Mucosa of stomach (tissue), 1 donor: Measurements from ENCODE around the gene RAB15.

Source experiments
- H3K27me3 ChIP-seq: one replicate; pipeline ENCODE4 v1.7.0; 2013; ENCODE audit warnings: mild to moderate bottlenecking, low read length; ENCODE audit not compliant: control insufficient read depth, insufficient read depth
- H3K36me3 ChIP-seq: one replicate; pipeline ENCODE4 v1.7.0; 2013; ENCODE audit warnings: low read length; ENCODE audit not compliant: control insufficient read depth, insufficient read depth
- H3K4me1 ChIP-seq: one replicate; pipeline ENCODE4 v1.7.0; 2013; ENCODE audit warnings: mild to moderate bottlenecking, low read length; ENCODE audit not compliant: control insufficient read depth, insufficient read depth
- H3K4me3 ChIP-seq: one replicate; pipeline ENCODE4 v1.7.0; 2013; ENCODE audit warnings: low read length
- H3K9ac ChIP-seq: one replicate; pipeline ENCODE4 v1.7.0; 2013; ENCODE audit warnings: mild to moderate bottlenecking, low read length, moderate library complexity
- H3K9me3 ChIP-seq: one replicate; pipeline ENCODE4 v1.7.0; 2013; ENCODE audit warnings: mild to moderate bottlenecking, low read length, moderate library complexity; ENCODE audit not compliant: control insufficient read depth
- donor health status: Pancreatic carcinoma.

Gene RAB15

DNA sequence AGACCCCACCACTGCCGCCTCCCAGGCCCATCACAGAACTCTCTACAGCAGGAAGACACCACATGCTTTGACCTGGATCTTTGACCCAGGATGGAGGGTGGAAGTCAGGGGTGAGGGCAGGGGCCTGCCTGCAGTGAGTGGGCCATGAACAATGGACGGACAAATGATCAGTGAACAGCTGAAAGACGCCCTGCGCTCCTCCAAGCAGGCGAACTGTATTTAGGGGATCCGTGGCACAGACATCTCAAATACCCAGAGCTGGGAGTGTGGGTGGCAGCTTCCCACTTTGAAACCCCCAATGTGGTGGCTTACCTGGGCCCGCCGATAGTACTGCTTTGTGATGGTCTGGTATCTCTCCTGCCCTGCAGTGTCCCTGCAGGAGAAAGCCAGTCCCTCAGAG is 20.8 kb downstream of the RAB15 start:
- no peak overlapping the region for H3K4me3 ChIP-seq
- no peaks in the 10 kb centered on the region for H3K27me3 ChIP-seq
- no peak overlapping the region for H3K9ac ChIP-seq
- peaks cover 3% of the 10 kb centered on the region for H3K4me1 ChIP-seq
- H3K9me3 ChIP-seq = no peaks in the 10 kb centered on the region
- H3K36me3 ChIP-seq = no peaks in the 10 kb centered on the region

DNA sequence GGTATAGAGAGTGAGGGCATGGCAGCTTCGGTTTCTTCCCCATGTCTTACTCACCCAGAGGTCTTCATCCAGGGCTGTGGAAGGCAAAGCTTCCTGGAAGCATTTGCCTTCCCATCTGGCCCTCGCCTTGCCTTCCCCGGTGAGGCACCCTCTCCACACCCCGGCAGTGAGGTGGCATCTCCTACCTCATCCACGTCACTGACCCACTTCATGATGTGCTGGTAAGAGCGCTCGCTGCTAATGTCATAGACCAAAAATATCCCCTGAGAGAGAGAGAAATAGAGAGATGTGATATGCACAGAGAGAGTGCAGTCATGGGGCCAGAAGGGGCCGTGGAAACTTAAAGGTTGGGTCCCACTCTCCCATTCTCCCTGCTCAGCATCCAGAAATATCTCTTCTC is 21.2 kb downstream of the RAB15 start:
- Histone ChIP-seq H3K4me3 (no peak overlapping the region), H3K9ac (no peak overlapping the region), H3K4me1 (peaks cover 3% of the 10 kb centered on the region), H3K27me3 (no peaks in the 10 kb centered on the region), H3K9me3 (no peaks in the 10 kb centered on the region), H3K36me3 (no peaks in the 10 kb centered on the region)

DNA sequence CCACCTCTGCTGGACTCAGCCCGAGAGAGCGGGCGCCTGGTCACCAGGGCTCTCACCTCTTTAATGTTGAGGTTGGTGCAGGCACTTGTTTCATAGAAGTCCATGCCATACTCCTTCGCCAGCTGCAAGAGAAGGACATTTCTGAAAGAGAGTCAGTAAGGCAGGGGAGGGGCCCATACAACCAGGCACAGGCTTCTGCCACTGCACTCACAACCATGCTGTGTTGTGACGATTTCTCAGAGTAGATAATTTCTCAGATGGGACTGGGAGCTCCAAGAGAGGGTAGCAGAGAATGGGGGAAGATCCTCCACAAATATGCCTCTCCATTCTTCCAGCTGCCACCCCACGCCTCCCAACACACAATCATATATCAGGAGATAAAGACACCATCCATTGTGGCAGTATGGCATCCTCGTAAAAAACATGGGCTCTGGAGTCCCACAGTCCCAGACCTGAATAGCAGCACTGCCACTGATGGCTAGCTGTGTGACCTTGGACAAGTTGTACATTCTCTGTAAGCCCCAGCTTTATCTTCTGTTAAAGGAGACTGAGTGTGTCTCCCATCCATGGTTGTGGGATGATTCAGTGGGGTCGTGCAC is 23.4 kb downstream of the RAB15 start:
- H3K9ac ChIP-seq = no peak overlapping the region
- no peak overlapping the region for H3K4me3 ChIP-seq
- H3K36me3 ChIP-seq = no peaks in the 10 kb centered on the region
- H3K4me1 ChIP-seq = peaks cover 12% of the 10 kb centered on the region
- no peaks in the 10 kb centered on the region for H3K9me3 ChIP-seq
- no peaks in the 10 kb centered on the region for H3K27me3 ChIP-seq

DNA sequence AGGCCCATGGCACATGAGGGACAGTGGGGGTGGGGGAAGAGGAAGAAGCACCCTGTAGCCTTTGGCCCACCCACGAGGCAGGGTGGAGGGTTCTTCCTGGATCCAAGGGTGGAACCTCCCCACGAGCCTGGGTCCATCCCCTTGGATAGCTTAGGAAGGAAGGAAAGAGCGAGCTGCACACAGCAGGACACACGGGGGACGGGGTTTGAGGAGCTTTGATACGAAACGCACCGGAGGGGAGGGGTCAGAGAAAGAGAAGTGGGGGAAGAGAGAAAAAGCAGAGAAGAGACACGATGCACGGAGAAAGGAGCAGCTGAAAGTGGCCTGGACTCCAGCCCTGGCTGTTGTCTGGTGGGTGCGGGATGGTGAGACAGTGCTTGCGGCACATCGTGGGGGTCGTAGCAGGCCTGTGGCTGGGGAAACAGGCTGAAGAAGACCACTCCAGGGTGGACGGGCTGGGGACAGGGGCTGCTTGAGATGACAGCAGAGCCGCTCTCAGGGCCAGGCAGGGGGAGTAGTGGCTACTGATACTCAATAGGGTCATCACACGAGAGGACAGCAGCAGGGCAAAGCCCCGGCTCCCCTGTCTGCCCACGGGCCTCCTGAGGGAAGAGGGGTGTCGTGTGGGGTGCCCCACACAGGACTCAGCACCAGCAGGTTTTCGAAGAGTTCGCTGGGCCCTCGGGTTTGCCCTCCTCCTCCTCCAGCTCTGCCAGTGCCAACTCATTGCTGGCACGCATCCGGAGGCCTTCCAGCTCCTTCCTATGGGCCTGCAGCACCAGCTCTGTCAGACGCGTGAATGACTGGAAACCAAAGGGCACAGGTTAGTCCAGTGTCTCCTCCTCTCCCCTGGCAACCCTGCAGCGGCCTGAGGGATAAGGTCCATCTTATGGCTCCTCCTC is 24.2 kb downstream of the RAB15 start:
- Histone ChIP-seq H3K4me3 (no peak overlapping the region), H3K4me1 (peaks cover 19% of the 10 kb centered on the region), H3K36me3 (no peaks in the 10 kb centered on the region), H3K9me3 (no peaks in the 10 kb centered on the region), H3K27me3 (no peaks in the 10 kb centered on the region), H3K9ac (no peak overlapping the region)

DNA sequence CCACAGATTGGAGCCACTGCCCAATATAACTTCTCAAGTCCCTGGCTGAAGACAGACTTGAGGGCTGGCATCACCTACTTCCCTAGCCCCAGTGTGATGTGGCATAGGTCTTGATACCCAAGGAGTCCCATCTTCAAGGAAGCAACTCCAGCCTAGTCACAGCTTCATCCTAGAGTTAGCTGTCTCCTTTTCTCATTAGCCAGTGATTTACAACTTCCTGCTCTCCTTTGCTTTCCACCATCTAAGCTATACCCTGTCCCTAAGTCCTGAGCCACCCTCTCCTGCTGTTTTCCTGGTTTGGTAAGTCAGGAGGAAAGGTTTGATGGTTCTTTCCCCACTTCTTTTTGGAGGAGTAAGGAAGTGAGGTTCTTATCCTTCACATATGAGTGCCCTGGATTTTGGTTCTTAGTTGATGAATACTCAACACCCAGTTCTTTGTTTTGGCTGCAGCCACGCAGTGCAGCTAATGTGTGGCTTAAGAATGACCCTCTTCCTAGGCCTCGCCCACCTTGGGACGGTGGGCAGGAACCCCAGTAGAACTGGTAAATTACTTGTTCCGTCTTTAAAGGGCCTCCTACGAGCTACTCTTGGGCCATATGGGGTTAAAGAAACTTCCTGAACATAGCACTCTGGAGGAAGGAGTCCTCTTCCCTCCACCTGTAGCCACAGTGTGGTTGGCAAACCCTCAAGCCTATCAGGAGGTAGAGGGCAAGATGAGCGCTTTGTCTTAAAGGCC is 25.7 kb downstream of the RAB15 start:
- Histone ChIP-seq H3K4me3 (no peak overlapping the region), H3K9me3 (no peaks in the 10 kb centered on the region), H3K9ac (no peak overlapping the region), H3K36me3 (no peaks in the 10 kb centered on the region), H3K27me3 (no peaks in the 10 kb centered on the region), H3K4me1 (peaks cover 18% of the 10 kb centered on the region)

DNA sequence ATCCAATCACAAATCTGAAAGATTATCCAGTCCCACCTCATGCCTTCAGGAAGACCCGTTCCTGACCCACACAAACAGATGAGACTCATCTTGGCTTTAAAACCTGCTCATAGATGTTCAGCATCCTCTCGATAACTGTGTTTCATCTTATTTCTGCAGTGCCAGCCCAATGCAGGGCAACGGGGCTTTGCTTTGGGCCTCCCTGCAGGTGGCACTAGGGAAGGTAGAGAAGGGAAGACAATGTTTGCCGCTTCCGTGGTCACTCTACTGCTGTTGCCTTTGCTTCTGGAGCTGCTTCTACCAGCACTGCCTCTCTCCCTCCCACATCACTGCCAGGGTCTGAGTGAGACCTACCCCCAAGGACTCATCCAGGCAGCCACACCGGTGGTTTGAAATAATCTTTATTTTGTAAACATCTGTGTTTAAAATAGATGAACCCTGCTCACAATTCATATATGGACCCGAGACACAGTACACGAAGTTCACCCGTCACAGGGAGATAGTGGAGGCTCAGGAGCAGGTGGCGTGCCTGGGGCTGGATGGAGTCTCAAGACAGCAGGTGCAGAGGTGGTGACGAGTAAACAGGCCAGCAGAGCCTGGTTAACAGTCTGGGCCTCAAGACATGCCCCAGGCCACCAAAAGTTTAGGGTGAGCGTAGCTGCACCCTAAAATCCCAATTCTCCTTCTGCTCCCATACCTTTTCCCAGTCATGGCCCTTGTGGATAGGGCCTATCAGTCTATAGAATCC is 26.5 kb downstream of the RAB15 start:
- no peak overlapping the region for H3K9ac ChIP-seq
- H3K4me1 ChIP-seq = peaks cover 25% of the 10 kb centered on the region
- no peak overlapping the region for H3K4me3 ChIP-seq
- no peaks in the 10 kb centered on the region for H3K36me3 ChIP-seq
- H3K27me3 ChIP-seq = no peaks in the 10 kb centered on the region
- no peaks in the 10 kb centered on the region for H3K9me3 ChIP-seq

DNA sequence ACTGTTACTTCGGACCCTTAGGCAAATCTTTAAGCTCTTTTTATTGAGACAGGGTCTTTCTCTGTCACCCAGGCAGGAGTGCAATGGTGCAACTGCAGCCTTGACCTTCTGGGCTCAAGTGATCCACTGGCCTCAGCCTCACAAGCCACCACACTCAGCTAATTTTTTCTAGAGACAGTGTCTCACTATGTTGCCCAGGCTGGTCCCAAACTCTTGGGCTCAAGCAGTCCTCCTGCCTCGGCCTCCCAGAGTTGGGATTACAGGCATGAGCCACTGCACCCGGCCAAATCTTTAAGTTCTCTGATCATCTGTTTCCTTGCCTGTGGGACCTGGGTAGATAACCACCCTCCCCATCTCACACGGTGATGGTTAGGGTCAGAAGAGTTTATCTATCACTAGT is 27.3 kb downstream of the RAB15 start:
- H3K27me3 ChIP-seq = no peaks in the 10 kb centered on the region
- no peak overlapping the region for H3K4me3 ChIP-seq
- peaks cover 31% of the 10 kb centered on the region for H3K4me1 ChIP-seq
- H3K9me3 ChIP-seq = no peaks in the 10 kb centered on the region
- no peak overlapping the region for H3K9ac ChIP-seq
- H3K36me3 ChIP-seq = peaks cover 6% of the 10 kb centered on the region

DNA sequence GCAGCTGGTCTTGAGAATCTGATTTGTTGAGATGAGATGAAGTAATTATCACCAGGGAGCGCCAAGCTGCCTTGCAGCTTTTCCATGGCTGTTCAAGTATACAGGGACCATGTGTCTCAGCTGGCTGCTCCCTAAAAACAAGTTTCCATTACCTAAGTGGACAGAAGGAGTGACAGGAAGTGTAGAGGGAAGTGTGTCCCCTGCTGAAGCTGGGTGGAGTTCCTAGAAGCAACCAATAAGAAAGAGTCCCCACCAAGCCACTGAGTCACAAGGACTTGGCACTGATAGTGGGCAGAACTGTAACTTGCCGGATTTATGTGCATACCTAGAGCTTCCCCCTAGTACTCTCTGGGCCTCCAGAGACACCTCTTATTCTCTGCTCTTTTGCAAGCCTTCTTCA is 28.1 kb downstream of the RAB15 start:
- no peak overlapping the region for H3K9ac ChIP-seq
- H3K9me3 ChIP-seq = no peaks in the 10 kb centered on the region
- peaks cover 9% of the 10 kb centered on the region for H3K36me3 ChIP-seq

DNA sequence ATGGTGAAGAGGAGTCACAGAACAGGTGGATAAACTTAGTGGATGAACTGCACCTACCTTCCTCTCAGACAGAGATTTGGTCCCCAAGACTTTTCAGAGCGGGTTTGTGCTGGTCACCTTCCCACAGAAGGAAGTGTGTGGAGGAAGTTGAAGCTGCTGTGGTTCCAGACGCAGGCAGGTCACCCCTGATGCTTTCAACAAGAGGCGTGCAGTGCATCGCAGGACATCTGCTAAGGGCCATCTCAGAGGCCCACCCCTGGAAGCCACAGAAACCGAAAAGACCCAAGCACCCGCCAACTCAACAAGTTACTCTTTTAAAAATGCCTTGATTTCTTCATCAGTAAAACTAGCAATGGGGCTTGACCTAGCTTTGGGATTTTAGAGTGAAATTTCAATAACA is 28.6 kb downstream of the RAB15 start:
- Histone ChIP-seq H3K36me3 (peaks cover 9% of the 10 kb centered on the region), H3K4me1 (peaks cover 44% of the 10 kb centered on the region), H3K27me3 (no peaks in the 10 kb centered on the region), H3K4me3 (no peak overlapping the region), H3K9ac (no peak overlapping the region), H3K9me3 (no peaks in the 10 kb centered on the region)

More for the DNA sequence above, 28.1 kb downstream of the RAB15 start:
- Histone ChIP-seq H3K4me3 (no peak overlapping the region), H3K27me3 (no peaks in the 10 kb centered on the region), H3K4me1 (peaks cover 40% of the 10 kb centered on the region)

DNA sequence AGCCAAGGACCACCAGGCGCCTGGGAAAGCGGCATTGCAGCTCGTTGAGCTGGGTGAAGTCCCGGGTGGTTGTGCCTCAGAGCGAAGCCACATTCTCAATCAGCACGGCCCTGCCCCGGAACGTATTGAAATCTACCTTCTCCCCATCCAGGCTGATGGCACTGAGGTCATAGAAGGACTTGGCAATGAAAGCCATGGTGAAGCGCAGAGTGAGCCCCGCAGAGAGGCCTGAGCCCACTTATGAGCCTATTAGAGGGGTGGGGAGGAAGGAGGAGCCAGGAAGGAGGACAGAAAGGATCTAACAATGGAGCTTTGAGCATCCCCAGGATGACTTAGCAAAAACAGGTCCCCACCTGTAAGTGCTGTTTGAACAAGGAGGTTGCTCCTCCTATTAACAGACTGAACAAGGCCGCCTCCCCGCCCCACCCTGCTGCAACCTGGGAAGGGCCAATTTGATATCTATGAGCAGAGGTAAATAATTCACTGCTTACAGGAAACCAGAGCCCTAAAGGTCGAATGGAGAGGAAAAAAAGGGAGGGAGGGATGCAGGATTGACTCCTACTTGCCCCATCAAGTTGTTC is 29.5 kb downstream of the RAB15 start, which contains the start of gene GPX2:
TSS of gene GPX2 (minus strand) at position 215 of the 581 bp plus-strand sequence. CDS start at position 196, 19 bp downstream.
- H3K4me3 ChIP-seq = peak within 1 kb of the TSS; percentile 69
- H3K4me1 ChIP-seq = peaks cover 44% of the 10 kb centered on the region
- H3K9me3 ChIP-seq = no peaks in the 10 kb centered on the region
- H3K9ac ChIP-seq = peak within 1 kb of the TSS; percentile 78
- no peaks in the 10 kb centered on the region for H3K27me3 ChIP-seq
- H3K36me3 ChIP-seq = peaks cover 9% of the 10 kb centered on the region

DNA sequence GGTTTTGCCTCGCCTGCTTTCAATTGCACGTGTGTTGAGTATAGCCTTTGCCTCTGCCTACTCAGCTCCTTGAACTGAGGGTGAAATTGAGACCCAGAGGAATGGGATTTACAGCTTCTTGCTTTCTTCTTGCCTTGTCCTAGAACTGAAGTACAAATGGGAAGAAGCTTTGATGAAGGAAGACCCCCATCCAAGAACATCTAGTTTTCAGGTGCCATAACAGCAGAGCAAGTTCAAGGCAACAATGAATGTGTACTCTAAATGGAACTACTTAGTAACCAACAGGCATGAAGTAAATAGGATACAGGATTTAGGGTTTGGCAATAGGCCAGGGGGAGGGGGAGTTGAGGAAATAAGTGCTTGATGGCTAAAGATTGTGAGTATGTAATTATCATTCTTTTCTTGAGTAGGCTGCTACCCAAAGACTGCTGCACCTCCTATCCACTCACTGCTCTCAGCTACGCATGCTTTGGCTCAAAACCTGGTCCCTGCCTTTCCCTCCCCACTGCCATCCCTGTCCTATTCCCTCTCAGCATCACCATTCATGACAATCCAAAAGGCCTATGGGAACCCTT is 31.7 kb downstream of the RAB15 start:
- peak overlapping the region; percentile 78 for H3K9ac ChIP-seq
- H3K4me3 ChIP-seq = peak overlapping the region; percentile 69
- H3K4me1 ChIP-seq = peaks cover 44% of the 10 kb centered on the region
- H3K9me3 ChIP-seq = no peaks in the 10 kb centered on the region
- H3K36me3 ChIP-seq = peaks cover 9% of the 10 kb centered on the region
- H3K27me3 ChIP-seq = no peaks in the 10 kb centered on the region
